ENCODE data around the gene C4A.
"Not testable (repeated sequence)": the region's sequence is repeated elsewhere in the genome, so short reads cannot be mapped to it uniquely, and the experiment has no call there.

GRCh38 chr6:32041050-32041321 is 59.1 kb downstream of the C4A start:
- not testable (repeated sequence) for TF ChIP-seq POLR2A (IDR thresholded peaks at IDR 0.05; ENCODE audit: control extremely low read depth in 1 of 2, low read depth in 2 of 2, low read length in 2 of 2); SP1 (IDR thresholded peaks at IDR 0.05; ENCODE audit: low read depth, low read length); EZH2 (IDR thresholded peaks at IDR 0.05; ENCODE audit: low read depth, low read length, severe bottlenecking); GTF2F1 (IDR thresholded peaks at IDR 0.05; ENCODE audit: borderline replicate concordance, low read depth, low read length); NANOG (IDR thresholded peaks at IDR 0.05; ENCODE audit: insufficient read depth, low read depth, low read length, poor library complexity, severe bottlenecking); POLR2AphosphoS5 (IDR thresholded peaks at IDR 0.05; ENCODE audit: low read depth, low read length)
- TF ChIP-seq, protein P1, sequence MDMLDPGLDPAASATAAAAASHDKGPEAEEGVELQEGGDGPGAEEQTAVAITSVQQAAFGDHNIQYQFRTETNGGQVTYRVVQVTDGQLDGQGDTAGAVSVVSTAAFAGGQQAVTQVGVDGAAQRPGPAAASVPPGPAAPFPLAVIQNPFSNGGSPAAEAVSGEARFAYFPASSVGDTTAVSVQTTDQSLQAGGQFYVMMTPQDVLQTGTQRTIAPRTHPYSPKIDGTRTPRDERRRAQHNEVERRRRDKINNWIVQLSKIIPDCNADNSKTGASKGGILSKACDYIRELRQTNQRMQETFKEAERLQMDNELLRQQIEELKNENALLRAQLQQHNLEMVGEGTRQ (IDR thresholded peaks at IDR 0.05; ENCODE audit: low read length), result not testable (repeated sequence)
- TF ChIP-seq, protein P2, sequence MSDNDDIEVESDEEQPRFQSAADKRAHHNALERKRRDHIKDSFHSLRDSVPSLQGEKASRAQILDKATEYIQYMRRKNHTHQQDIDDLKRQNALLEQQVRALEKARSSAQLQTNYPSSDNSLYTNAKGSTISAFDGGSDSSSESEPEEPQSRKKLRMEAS (IDR thresholded peaks at IDR 0.05), result not testable (repeated sequence)
- TF ChIP-seq, protein P3, sequence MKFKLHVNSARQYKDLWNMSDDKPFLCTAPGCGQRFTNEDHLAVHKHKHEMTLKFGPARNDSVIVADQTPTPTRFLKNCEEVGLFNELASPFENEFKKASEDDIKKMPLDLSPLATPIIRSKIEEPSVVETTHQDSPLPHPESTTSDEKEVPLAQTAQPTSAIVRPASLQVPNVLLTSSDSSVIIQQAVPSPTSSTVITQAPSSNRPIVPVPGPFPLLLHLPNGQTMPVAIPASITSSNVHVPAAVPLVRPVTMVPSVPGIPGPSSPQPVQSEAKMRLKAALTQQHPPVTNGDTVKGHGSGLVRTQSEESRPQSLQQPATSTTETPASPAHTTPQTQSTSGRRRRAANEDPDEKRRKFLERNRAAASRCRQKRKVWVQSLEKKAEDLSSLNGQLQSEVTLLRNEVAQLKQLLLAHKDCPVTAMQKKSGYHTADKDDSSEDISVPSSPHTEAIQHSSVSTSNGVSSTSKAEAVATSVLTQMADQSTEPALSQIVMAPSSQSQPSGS (IDR thresholded peaks at IDR 0.05; ENCODE audit: low read length), result not testable (repeated sequence)

Data from H1 (cell line).